ENCODE data around the gene PTPRJ.
"Not testable (repeated sequence)": the region's sequence is repeated elsewhere in the genome, so short reads cannot be mapped to it uniquely, and the experiment has no call there.

The PTPRJ gene

DNA sequence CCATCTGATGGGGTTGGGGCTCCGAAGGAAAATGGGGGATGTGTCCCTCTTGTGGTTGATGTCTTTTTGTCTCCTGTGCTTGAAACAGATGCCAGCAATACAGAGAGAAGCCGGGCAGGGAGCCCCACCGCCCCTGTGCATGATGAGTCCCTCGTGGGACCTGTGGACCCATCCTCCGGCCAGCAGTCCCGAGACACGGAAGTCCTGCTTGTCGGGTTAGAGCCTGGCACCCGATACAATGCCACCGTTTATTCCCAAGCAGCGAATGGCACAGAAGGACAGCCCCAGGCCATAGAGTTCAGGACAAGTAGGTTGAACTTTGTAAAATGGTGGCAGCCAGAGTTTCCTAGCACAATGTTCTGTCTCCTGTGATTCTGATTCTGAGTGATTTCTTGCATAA, 144.5 kb downstream of the PTPRJ start:
- Histone ChIP-seq H3K36me3 (no peaks in the 10 kb centered on the region), H3K27me3 (no peaks in the 10 kb centered on the region), H3K4me1 (no peaks in the 10 kb centered on the region), H3K4me3 (ENCODE audit: low read depth, low read length) (no peak overlapping the region), H3K9me3 (no peaks in the 10 kb centered on the region)
- DNase-seq = no peak
- TF ChIP-seq, protein P1, sequence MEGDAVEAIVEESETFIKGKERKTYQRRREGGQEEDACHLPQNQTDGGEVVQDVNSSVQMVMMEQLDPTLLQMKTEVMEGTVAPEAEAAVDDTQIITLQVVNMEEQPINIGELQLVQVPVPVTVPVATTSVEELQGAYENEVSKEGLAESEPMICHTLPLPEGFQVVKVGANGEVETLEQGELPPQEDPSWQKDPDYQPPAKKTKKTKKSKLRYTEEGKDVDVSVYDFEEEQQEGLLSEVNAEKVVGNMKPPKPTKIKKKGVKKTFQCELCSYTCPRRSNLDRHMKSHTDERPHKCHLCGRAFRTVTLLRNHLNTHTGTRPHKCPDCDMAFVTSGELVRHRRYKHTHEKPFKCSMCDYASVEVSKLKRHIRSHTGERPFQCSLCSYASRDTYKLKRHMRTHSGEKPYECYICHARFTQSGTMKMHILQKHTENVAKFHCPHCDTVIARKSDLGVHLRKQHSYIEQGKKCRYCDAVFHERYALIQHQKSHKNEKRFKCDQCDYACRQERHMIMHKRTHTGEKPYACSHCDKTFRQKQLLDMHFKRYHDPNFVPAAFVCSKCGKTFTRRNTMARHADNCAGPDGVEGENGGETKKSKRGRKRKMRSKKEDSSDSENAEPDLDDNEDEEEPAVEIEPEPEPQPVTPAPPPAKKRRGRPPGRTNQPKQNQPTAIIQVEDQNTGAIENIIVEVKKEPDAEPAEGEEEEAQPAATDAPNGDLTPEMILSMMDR (IDR thresholded peaks at IDR 0.05; ENCODE audit: low read depth, low read length) = no peak

DNA sequence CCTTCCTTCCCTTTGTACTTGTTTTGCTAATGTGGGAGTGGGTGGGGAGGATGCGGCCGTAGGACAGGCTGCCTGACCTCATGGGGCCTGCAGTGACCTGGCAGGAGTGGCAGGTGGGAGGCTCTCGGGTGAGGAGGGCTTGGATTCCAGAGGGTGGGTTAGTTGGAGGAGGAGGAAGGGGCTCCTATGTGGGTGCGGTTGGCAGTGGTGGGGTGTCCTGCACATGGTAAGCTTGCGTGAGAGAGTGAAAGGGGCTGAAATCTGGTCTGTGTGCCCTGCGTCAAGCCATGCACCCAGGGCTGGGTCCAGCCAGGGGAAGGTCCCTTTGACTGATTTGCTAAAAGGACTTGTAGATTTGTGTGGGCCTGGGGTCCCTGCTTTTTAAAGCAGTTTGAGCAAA, 145.5 kb downstream of the PTPRJ start:
- H3K4me1 ChIP-seq = no peaks in the 10 kb centered on the region
- TF ChIP-seq, protein P1 (IDR thresholded peaks at IDR 0.05; ENCODE audit: low read depth, low read length) = no peak
- DNase-seq = no peak
- H3K4me3 ChIP-seq (ENCODE audit: low read depth, low read length) = no peak overlapping the region
- H3K36me3 ChIP-seq = no peaks in the 10 kb centered on the region
- no peaks in the 10 kb centered on the region for H3K27me3 ChIP-seq
- H3K9me3 ChIP-seq = no peaks in the 10 kb centered on the region

DNA sequence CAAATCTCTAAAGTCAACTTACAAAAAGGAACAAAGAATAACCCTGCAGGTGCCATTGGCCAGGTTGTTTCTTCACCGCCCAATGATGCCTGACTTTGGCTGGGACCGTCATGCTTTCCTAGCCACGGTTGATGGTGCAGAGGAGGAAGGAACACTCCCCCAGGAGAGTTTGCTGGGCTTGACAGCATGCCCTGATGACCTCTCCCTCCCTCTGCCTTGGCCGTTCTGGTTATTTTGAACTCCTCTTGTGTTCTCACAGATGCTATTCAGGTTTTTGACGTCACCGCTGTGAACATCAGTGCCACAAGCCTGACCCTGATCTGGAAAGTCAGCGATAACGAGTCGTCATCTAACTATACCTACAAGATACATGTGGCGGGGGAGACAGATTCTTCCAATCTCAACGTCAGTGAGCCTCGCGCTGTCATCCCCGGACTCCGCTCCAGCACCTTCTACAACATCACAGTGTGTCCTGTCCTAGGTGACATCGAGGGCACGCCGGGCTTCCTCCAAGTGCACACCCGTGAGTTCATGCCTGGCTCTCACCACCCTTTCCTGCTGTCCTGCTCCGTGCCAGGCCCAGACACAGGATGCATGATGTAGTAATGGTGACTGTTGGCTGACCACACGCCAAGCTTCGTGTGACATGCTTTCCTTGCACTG, 147.3 kb downstream of the PTPRJ start:
- H3K36me3 ChIP-seq = no peaks in the 10 kb centered on the region

DNA sequence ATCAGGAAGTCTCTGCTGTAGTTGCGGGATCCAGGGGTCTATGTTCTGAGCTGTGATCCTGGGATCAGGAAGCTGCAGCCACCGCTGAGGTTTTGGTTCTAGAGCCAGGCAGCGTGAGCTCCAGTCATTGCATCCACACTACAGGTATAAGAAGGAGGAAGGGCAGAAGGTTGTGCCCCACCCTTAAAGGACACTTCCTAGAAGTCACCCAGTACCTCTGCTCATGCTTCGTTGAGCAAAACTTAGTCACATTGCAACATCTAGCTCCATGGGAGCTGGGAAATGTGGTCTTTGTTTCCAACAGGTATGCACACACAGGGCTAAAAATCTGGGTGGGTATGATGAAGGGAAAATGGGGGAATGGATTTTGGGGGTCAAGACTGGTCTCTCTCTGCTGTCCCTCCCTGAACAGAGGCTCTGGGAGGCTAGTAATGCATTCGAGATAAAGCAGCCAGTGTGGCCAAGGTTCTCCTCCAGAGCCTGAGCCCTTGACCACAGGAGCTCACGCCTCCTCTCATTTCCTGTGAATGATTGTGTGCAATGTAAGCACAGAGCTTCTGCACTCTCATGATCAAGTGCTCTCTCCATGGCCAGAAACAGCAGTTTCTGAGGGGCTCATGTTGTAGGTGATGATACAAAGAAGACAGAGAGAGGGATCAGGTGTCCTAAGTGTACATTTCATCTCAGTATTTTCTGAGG, 149.5 kb downstream of the PTPRJ start:
- no peaks in the 10 kb centered on the region for H3K9me3 ChIP-seq
- no peaks in the 10 kb centered on the region for H3K4me1 ChIP-seq
- no peaks in the 10 kb centered on the region for H3K36me3 ChIP-seq
- no peak for DNase-seq
- H3K27me3 ChIP-seq = no peaks in the 10 kb centered on the region
- TF ChIP-seq, protein P1 (IDR thresholded peaks at IDR 0.05; ENCODE audit: low read depth, low read length) = no peak
- no peak overlapping the region for H3K4me3 ChIP-seq (ENCODE audit: low read depth, low read length)

More for the DNA sequence above, 147.3 kb downstream of the PTPRJ start:
- Histone ChIP-seq H3K4me1 (no peaks in the 10 kb centered on the region), H3K27me3 (no peaks in the 10 kb centered on the region), H3K9me3 (no peaks in the 10 kb centered on the region), H3K4me3 (ENCODE audit: low read depth, low read length) (no peak overlapping the region)
- TF ChIP-seq, protein P1 (IDR thresholded peaks at IDR 0.05; ENCODE audit: low read depth, low read length) = no peak
- no peak for DNase-seq

DNA sequence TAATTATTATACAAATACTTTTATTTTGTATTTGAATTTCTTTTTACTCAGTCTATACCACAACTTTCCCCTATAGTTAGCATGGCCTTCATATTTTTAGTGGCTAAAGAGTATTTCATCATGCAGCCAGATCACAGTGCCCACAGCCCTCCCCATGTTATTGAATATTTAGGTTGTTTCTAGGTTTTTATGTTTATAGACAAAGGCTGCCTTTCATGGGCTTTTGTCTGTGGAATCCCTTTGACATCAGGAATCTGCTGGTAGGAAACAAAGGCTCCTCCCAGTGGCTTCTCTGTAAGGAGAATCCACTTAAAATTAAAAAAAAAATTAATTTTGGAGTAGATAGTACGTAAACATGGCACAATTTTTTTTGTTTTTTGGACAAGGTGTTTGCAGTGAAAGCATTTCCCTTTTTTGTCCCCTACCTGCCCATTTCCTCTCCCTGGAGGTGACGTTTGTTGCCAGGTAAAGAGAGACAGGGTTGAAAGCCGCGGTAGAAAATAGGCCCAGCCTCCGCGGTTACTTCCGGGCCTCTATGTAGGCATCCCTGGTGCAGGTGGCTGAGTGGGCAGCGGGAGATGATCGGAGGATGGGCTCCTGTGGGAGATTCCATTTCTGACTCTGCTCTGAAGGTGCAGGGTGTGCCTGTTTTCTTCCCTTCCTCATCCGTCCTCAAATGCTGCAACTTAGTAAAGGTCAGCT, 154.0 kb downstream of the PTPRJ start:
- H3K27me3 ChIP-seq = no peaks in the 10 kb centered on the region
- no peaks in the 10 kb centered on the region for H3K4me1 ChIP-seq
- H3K9me3 ChIP-seq = no peaks in the 10 kb centered on the region
- DNase-seq = no peak
- H3K36me3 ChIP-seq = no peaks in the 10 kb centered on the region
- TF ChIP-seq, protein P1 (IDR thresholded peaks at IDR 0.05; ENCODE audit: low read depth, low read length) = no peak
- H3K4me3 ChIP-seq (ENCODE audit: low read depth, low read length) = no peak overlapping the region

DNA sequence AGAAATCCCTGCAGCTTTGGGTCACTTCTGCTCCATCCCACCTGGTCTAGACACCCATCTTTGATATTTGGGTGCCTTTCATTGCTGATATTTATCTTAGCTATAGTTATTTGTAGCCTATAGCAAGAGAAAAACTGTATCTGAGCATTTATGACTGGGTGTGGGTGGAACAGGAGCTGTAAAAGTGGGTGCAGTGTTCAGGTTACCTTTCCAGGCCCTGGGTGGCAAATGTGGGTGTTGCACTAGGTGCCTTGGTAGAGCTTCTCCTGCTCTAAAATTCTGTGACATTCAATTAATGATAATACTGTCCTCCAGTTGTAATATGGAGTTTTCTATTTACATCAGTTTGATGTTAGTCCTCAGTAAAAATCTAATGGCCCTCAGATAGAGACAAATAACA, 157.9 kb downstream of the PTPRJ start:
- Histone ChIP-seq H3K4me1 (no peaks in the 10 kb centered on the region), H3K36me3 (no peaks in the 10 kb centered on the region), H3K9me3 (no peaks in the 10 kb centered on the region), H3K4me3 (ENCODE audit: low read depth, low read length) (no peak overlapping the region), H3K27me3 (no peaks in the 10 kb centered on the region)
- no peak for DNase-seq
- TF ChIP-seq, protein P1 (IDR thresholded peaks at IDR 0.05; ENCODE audit: low read depth, low read length) = no peak

DNA sequence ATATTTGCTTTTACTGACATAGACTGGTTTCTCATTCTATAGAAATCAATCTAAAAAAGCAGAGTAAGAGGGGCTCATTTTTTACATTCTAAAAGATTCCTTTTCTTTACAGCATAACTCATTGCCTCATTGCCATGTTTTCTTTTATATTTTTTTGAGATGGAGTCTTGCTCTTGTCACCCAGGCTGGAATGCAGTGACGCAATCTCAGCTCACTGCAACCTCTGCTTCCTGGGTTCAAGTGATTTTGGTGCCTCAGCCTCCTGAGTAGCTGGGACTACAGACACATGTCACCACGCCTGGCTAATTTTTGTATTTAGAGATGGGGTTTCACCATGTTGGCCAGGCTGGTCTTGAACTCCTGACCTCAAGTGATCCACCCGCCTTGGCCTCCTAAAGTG, 159.5 kb downstream of the PTPRJ start:
- DNase-seq; H3K9me3 ChIP-seq; H3K27me3 ChIP-seq; H3K36me3 ChIP-seq; H3K4me1 ChIP-seq; H3K4me3 ChIP-seq (ENCODE audit: low read depth, low read length): not testable (repeated sequence)
